Erythroblast (primary cell): Measurements from ENCODE around the gene IGSF23.
"Not testable (repeated sequence)": the region's sequence is repeated elsewhere in the genome, so short reads cannot be mapped to it uniquely, and the experiment has no call there.

Source experiments
- DNase-seq, 2 experiments: peaks; one replicate each; lab custom pipeline; 2025; lab: John Stamatoyannopoulos, UW
- GATA1 ChIP-seq: IDR thresholded peaks from 2 replicates; pipeline ENCODE4 v1.6.1; 2011; ENCODE audit warnings: low read depth, mild to moderate bottlenecking, control low read depth, low read length, moderate library complexity
- POLR2A ChIP-seq: IDR thresholded peaks from 2 replicates; pipeline ENCODE4 v1.6.1; 2011; ENCODE audit warnings: mild to moderate bottlenecking, low read length

Gene IGSF23

GRCh38 chr19:44579663-44580365, 33.5 kb upstream of the IGSF23 start:
- TF ChIP-seq GATA1: no peak
- no peak for DNase-seq

GRCh38 chr19:44580366-44580895, 32.9 kb upstream of the IGSF23 start:
- no peak for DNase-seq
- TF ChIP-seq GATA1 (no peak), POLR2A (no peak)

- DNase-seq: no peak
Observed at GRCh38 chr19:44581288-44581687, 32.1 kb upstream of the IGSF23 start.

GRCh38 chr19:44582581-44583265, 30.6 kb upstream of the IGSF23 start:
- TF ChIP-seq POLR2A: no peak
- peak; percentile 32 to 58 for DNase-seq

More at GRCh38 chr19:44581288-44581687, 32.1 kb upstream of the IGSF23 start:
- TF ChIP-seq POLR2A: no peak
- TF ChIP-seq GATA1: no peak

GRCh38 chr19:44585371-44586133, 27.8 kb upstream of the IGSF23 start:
- TF ChIP-seq GATA1 (no peak), POLR2A (no peak)
- no peak for DNase-seq

- TF ChIP-seq POLR2A (no peak), GATA1 (no peak)
- peak in 1 of 2 experiments; percentile 38 for DNase-seq
Observed at GRCh38 chr19:44587963-44588770, 25.2 kb upstream of the IGSF23 start.

- no peak for DNase-seq
- TF ChIP-seq POLR2A (no peak), GATA1 (no peak)
Observed at GRCh38 chr19:44588771-44589112, 24.6 kb upstream of the IGSF23 start.

GRCh38 chr19:44590245-44591059, 22.9 kb upstream of the IGSF23 start:
- TF ChIP-seq POLR2A: no peak
- TF ChIP-seq GATA1: no peak

GRCh38 chr19:44591340-44591993, 21.9 kb upstream of the IGSF23 start:
- DNase-seq: not testable (repeated sequence)

More at GRCh38 chr19:44590245-44591059, 22.9 kb upstream of the IGSF23 start:
- DNase-seq: peak; percentile 9 to 32

- TF ChIP-seq POLR2A (no peak), GATA1 (no peak)
- no peak for DNase-seq
Observed at GRCh38 chr19:44592451-44592890, 20.9 kb upstream of the IGSF23 start.

- DNase-seq: no peak
Observed at GRCh38 chr19:44593294-44593693, 20.1 kb upstream of the IGSF23 start.

GRCh38 chr19:44593866-44594266, 19.5 kb upstream of the IGSF23 start:
- DNase-seq: not testable (repeated sequence)

More at GRCh38 chr19:44593294-44593693, 20.1 kb upstream of the IGSF23 start:
- TF ChIP-seq GATA1 (no peak), POLR2A (no peak)
